SK-N-SH treated with all-trans-retinoic acid at 6 μM for 48 hours (cell line): ENCODE measurements around the gene NRXN2.

Experiments
- ATAC-seq: fragments of 200-7000 bp; cut with Tn5 transposase; 3 replicates; pipeline ENCODE4 v1.9.1; 2020; ENCODE audit warnings: mild to moderate bottlenecking, moderate library complexity
- ARNTL ChIP-seq: fragments of 450-650 bp; formaldehyde crosslinking; IDR thresholded peaks from 2 replicates; pipeline ENCODE4 v1.5.0; 2020; ENCODE audit warnings: low read depth, mild to moderate bottlenecking, moderate library complexity, borderline replicate concordance
- BACH2 ChIP-seq: fragments of 250-450 bp; sonication (Bioruptor Pico); IDR thresholded peaks from 2 replicates; pipeline ENCODE4 v1.9.0; 2021; ENCODE audit warnings: mild to moderate bottlenecking, borderline replicate concordance
- CREB5 ChIP-seq: fragments of 250-450 bp; sonication (Bioruptor Pico); IDR thresholded peaks from 2 replicates; pipeline ENCODE4 v1.5.1; 2020; ENCODE audit warnings: low read depth, mild to moderate bottlenecking, moderate library complexity
- CSDC2 ChIP-seq: fragments of 250-450 bp; sonication (Bioruptor Pico); IDR thresholded peaks from 2 replicates; pipeline ENCODE4 v1.5.0; 2020; ENCODE audit warnings: mild to moderate bottlenecking, moderate library complexity
- CSRNP3 ChIP-seq: fragments of 250-450 bp; sonication (Bioruptor Pico); IDR thresholded peaks from 2 replicates; pipeline ENCODE4 v1.5.1; 2021; ENCODE audit warnings: mild to moderate bottlenecking, moderate library complexity
- ESRRG ChIP-seq: fragments of 250-450 bp; sonication (Bioruptor Pico); IDR thresholded peaks from 2 replicates; pipeline ENCODE4 v1.6.1; 2021; ENCODE audit warnings: mild to moderate bottlenecking
- GLIS3 ChIP-seq: fragments of 250-450 bp; sonication (Bioruptor Pico); IDR thresholded peaks from 2 replicates; pipeline ENCODE4 v1.5.0; 2020; ENCODE audit warnings: mild to moderate bottlenecking, moderate library complexity
- ISL1 ChIP-seq: fragments of 250-450 bp; sonication (Bioruptor Pico); IDR thresholded peaks from 2 replicates; pipeline ENCODE4 v2.1.2; 2022; ENCODE audit warnings: mild to moderate bottlenecking, moderate library complexity
- OSR1 ChIP-seq: fragments of 250-450 bp; sonication (Bioruptor Pico); IDR thresholded peaks from 2 replicates; pipeline ENCODE4 v1.8.0; 2022; ENCODE audit warnings: moderate library complexity, mild to moderate bottlenecking, inconsistent platforms
- POU6F1 ChIP-seq: fragments of 250-450 bp; sonication (Bioruptor Pico); IDR thresholded peaks from 2 replicates; pipeline ENCODE4 v1.8.0; 2021; ENCODE audit warnings: low read depth, mild to moderate bottlenecking, moderate library complexity, borderline replicate concordance
- PPARA ChIP-seq: fragments of 250-450 bp; sonication (Bioruptor Pico); IDR thresholded peaks from 2 replicates; pipeline ENCODE4 v1.5.0; 2020; ENCODE audit warnings: mild to moderate bottlenecking, borderline replicate concordance
- RARB ChIP-seq: fragments of 250-450 bp; sonication (Bioruptor Pico); IDR thresholded peaks from 2 replicates; pipeline ENCODE4 v1.8.0; 2021; ENCODE audit warnings: mild to moderate bottlenecking, moderate library complexity
- SNAI2 ChIP-seq: fragments of 250-450 bp; sonication (Bioruptor Pico); IDR thresholded peaks from 2 replicates; pipeline ENCODE4 v1.5.0; 2020; ENCODE audit warnings: mild to moderate bottlenecking, moderate library complexity
- TCF4 ChIP-seq: fragments of 250-450 bp; sonication (Bioruptor Pico); IDR thresholded peaks from 2 replicates; pipeline ENCODE4 v1.8.0; 2021; ENCODE audit warnings: mild to moderate bottlenecking, moderate library complexity, borderline replicate concordance
- TOX ChIP-seq: fragments of 250-450 bp; sonication (Bioruptor Pico); IDR thresholded peaks from 2 replicates; pipeline ENCODE4 v1.8.0; 2021; ENCODE audit warnings: mild to moderate bottlenecking, moderate library complexity, borderline replicate concordance
- ZC3H10 ChIP-seq: fragments of 250-450 bp; sonication (Bioruptor Pico); IDR thresholded peaks from 2 replicates; pipeline ENCODE4 v1.5.1; 2021; ENCODE audit warnings: mild to moderate bottlenecking, moderate library complexity
- ZFP3 ChIP-seq: fragments of 250-450 bp; sonication (Bioruptor Pico); IDR thresholded peaks from 2 replicates; pipeline ENCODE4 v1.5.0; 2020; ENCODE audit warnings: mild to moderate bottlenecking, moderate library complexity
- ZFP30 ChIP-seq: fragments of 450-650 bp; formaldehyde crosslinking; IDR thresholded peaks from 2 replicates; pipeline ENCODE4 v1.5.0; 2022; ENCODE audit warnings: mild to moderate bottlenecking, moderate library complexity
- ZNF565 ChIP-seq: fragments of 450-650 bp; formaldehyde crosslinking; conservative IDR thresholded peaks from 2 replicates; pipeline ENCODE4 v1.5.0; 2020; ENCODE audit warnings: low read depth, mild to moderate bottlenecking, moderate library complexity
- ZNF70 ChIP-seq: fragments of 450-650 bp; formaldehyde crosslinking; IDR thresholded peaks from 2 replicates; pipeline ENCODE4 v1.5.0; 2020; ENCODE audit warnings: mild to moderate bottlenecking, moderate library complexity
- ZNF8 ChIP-seq: fragments of 450-650 bp; formaldehyde crosslinking; IDR thresholded peaks from 2 replicates; pipeline ENCODE4 v1.5.0; 2020; ENCODE audit warnings: mild to moderate bottlenecking, moderate library complexity

Gene NRXN2

DNA sequence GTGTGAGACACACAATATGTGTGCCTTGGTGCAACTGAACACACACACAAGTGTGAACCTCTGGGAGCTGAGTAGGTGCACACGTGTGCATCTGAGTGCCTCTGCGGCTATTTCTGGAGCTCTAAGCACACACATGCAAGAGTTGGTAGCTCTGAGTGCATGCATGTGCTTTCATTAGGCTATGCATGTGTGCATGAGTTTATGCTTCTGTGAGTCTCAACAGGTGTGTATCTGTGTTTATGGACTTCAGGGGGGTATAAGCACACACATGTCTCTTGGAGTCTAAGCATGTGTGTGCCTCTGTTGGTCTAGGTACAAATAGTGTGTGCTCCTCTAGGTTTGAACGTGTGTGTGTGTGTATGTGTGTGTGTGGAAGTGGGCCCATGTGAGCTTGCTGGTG is 106.2 kb downstream of the NRXN2 start:
- no peak for TF ChIP-seq SNAI2 (CRISPR knock-in tag)
- TF ChIP-seq, all 23 proteins: peak for 0
- no peak for ATAC-seq

- ATAC-seq = no peak
- TF ChIP-seq POU6F1 (no peak), TCF4 (CRISPR knock-in tag) (no peak), CREB5 (CRISPR knock-in tag) (no peak), ISL1 (CRISPR knock-in tag) (no peak), PPARA (no peak), ARNTL (CRISPR knock-in tag) (no peak)
These were observed 108.1 kb downstream of the NRXN2 start for GRCh38 chr11:64614917-64615316.

- TF ChIP-seq GLIS3 (CRISPR knock-in tag) = no peak
- no peak for TF ChIP-seq CSRNP3 (CRISPR knock-in tag)
- TF ChIP-seq OSR1 (CRISPR knock-in tag) = no peak
- TF ChIP-seq CSDC2 (CRISPR knock-in tag) = no peak
- no peak for TF ChIP-seq ISL1 (CRISPR knock-in tag)
- no peak for TF ChIP-seq ZNF70 (CRISPR knock-in tag)
- no peak for TF ChIP-seq ZNF565
- TF ChIP-seq RARB (CRISPR knock-in tag) = no peak
- TF ChIP-seq ZFP30 = no peak
- no peak for TF ChIP-seq ESRRG (CRISPR knock-in tag)
- TF ChIP-seq BACH2 (CRISPR knock-in tag) = no peak
- TF ChIP-seq TCF4 (CRISPR knock-in tag) = no peak
- TF ChIP-seq POU6F1 = no peak
- TF ChIP-seq ZNF8 (CRISPR knock-in tag) = no peak
- no peak for TF ChIP-seq ZC3H10 (CRISPR knock-in tag)
- no peak for TF ChIP-seq CREB5 (CRISPR knock-in tag)
- TF ChIP-seq TOX (CRISPR knock-in tag) = no peak
- TF ChIP-seq ZFP3 = no peak
- TF ChIP-seq, all 23 proteins: peak for 0
- ATAC-seq = no peak
These were observed 109.3 kb downstream of the NRXN2 start for GRCh38 chr11:64613648-64614047.

GRCh38 chr11:64611869-64612646 is 110.9 kb downstream of the NRXN2 start:
- ATAC-seq = no peak
- TF ChIP-seq CSDC2 (CRISPR knock-in tag) = no peak
- no peak for TF ChIP-seq GLIS3 (CRISPR knock-in tag)
- TF ChIP-seq ZNF565 = no peak
- no peak for TF ChIP-seq RARB (CRISPR knock-in tag)
- TF ChIP-seq ZFP3 = no peak
- TF ChIP-seq TCF4 (CRISPR knock-in tag) = no peak
- no peak for TF ChIP-seq POU6F1
- TF ChIP-seq SNAI2 (CRISPR knock-in tag) = no peak
